ENCODE results near the gene DYNLL1. TPM values are rescaled to one million over a fixed set of nuclear protein-coding genes. Genes with fewer than 3 reads are reported as not detected.

Gene DYNLL1
- total and polyA plus RNA-seq, 2 donors (not counting 3 experiments of a cell fraction or from before 2014, with no cell fraction given): 469 to 600 TPM

GRCh38 chr12:120490833-120491512 lies 4.9 kb upstream of the DYNLL1 start:
- no peak overlapping the region for H3K27ac ChIP-seq (ENCODE audit: insufficient read depth, low read depth, low read length)
- dilution Hi-C loops (cut with MboI; ENCODE audit: extremely low pct_ligation_motif_present, low sequenced_read_pairs): no loop called here
- POLR2A ChIA-PET: no interaction called here

More at GRCh38 chr12:120490833-120491512, 4.9 kb upstream of the DYNLL1 start:
- Histone ChIP-seq H3K4me1 (ENCODE audit: control insufficient read depth, extremely low read depth, insufficient read depth, low read length) (peaks cover 13% of the 10 kb centered on the region), H4K20me1 (replicated peaks; ENCODE audit: control insufficient read depth, extremely low read depth, insufficient read depth, low read length) (no peaks in the 10 kb centered on the region), H3K79me2 (ENCODE audit: control insufficient read depth, insufficient read depth, low read length) (peaks cover under 1% of the 10 kb centered on the region), H3K4me2 (ENCODE audit: insufficient read depth, low read length) (no peak overlapping the region), H3K9me3 (replicated peaks; ENCODE audit: control insufficient read depth, insufficient read depth, low read length) (no peaks in the 10 kb centered on the region), H3K9ac (replicated peaks; ENCODE audit: extremely low read depth, insufficient read depth, low read length) (no peak overlapping the region), H3K36me3 (ENCODE audit: control insufficient read depth in 2 of 2, extremely low read depth in 1 of 2, insufficient read depth in 2 of 2, low read length in 2 of 2) (no peaks in the 10 kb centered on the region), H2AFZ (ENCODE audit: low read depth, low read length) (no peak overlapping the region), H3K4me3 (replicated peaks in 1 of 3; ENCODE audit: insufficient read depth in 1 of 3, low read depth in 1 of 3, low read length in 3 of 3) (no peak overlapping the region), H3K9me1 (replicated peaks; ENCODE audit: control insufficient read depth, extremely low read depth, insufficient read depth, low read length) (no peaks in the 10 kb centered on the region), H3K27me3 (ENCODE audit: control insufficient read depth in 2 of 2, insufficient read depth in 2 of 2, low read length in 2 of 2) (no peaks in the 10 kb centered on the region)
- no peak for DNase-seq (ENCODE audit: low read depth, low spot score)
- CTCF ChIA-PET: interaction anchor here (0.9 to 1.4 kb wide), 2 partner anchors 19 to 22 kb away, joined by 3 to 5 read pairs; no protein-coding TSS in a partner anchor
- BruUV-seq (replicated peaks): no TSS peak
- TF ChIP-seq EZH2 (IDR thresholded peaks at IDR 0.05; ENCODE audit: borderline replicate concordance, low read depth, low read length, severe bottlenecking) (no peak), POLR2AphosphoS5 (IDR thresholded peaks at IDR 0.05; ENCODE audit: insufficient read depth, low read depth, low read length) (no peak), JUN (IDR thresholded peaks at IDR 0.05; ENCODE audit: borderline replicate concordance, insufficient read depth, insufficient read length, low read depth) (no peak), FOS (IDR thresholded peaks at IDR 0.05; ENCODE audit: borderline replicate concordance, insufficient read depth, low read length) (no peak), GATA2 (IDR thresholded peaks at IDR 0.05; ENCODE audit: insufficient read depth, insufficient read length, low read depth, low read length) (no peak), CTCF (IDR thresholded peaks at IDR 0.05; ENCODE audit: extremely low read depth in 1 of 2, insufficient read depth in 1 of 2, low read depth in 1 of 2, low read length in 2 of 2) (no peak)
- TF ChIP-seq, protein P1, sequence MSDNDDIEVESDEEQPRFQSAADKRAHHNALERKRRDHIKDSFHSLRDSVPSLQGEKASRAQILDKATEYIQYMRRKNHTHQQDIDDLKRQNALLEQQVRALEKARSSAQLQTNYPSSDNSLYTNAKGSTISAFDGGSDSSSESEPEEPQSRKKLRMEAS (IDR thresholded peaks at IDR 0.05; ENCODE audit: insufficient read depth, insufficient read length): no peak
- no peak for FAIRE-seq
- intact Hi-C loops (cut with micrococcal nuclease): no loop called here
